Activated T-cell treated with anti-CD3 and anti-CD28 coated beads for 4 hours (primary cell): Measurements from ENCODE around the gene NOL4L.
"Not testable (repeated sequence)": the region's sequence is repeated elsewhere in the genome, so short reads cannot be mapped to it uniquely, and the experiment has no call there.

ENCODE experiments used
- DNase-seq: peaks from one replicate; pipeline ENCODE4 v3.0.0-alpha.2; 2020

NOL4L gene

GRCh38 chr20:32595143-32595542, 10.0 kb upstream of the NOL4L start:
- DNase-seq: no peak

- not testable (repeated sequence) for DNase-seq
Measured at GRCh38 chr20:32594669-32595068, 9.5 kb upstream of the NOL4L start.

DNA sequence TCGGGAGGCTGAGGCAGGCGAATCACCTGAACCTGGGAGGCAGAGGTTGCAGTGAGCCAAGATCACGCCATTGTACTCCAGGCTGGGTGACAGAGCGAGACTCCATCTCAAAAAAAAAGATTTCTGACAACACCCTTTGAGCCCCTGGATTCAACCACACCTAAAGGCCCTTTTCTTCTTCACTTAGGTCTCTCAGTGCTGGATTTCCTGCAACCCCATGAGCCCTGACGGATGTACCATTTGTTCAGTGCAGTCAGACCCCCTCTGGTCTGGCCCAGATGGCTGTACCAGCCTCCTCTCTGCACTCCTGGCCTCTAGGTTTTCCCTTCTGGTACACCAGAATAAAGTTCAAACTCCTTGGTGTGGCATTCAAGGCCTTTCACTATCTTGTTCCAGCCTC, 9.1 kb upstream of the NOL4L start:
- DNase-seq: no peak

- not testable (repeated sequence) for DNase-seq
Measured at GRCh38 chr20:32592616-32593015, 7.5 kb upstream of the NOL4L start.

DNA sequence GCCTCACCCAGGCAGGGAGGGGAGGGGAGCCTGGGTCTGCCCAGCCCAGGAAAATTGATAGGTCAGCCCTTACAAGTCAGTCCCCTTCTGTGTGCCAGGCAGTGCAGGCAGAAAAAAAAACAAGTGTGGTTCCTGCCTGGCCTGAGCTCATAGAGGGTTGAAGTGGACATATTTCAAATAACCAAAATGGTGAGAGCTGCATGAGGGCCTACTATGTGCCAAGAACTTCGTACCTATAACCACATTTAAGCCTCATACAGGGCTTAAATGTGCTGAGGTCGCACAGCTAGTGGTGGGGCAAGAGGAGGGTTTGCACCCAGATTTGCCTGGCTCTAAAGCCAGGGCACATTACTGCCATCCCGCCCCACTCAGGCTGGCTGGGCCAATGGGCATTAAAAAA, 6.9 kb upstream of the NOL4L start:
- no peak for DNase-seq

DNA sequence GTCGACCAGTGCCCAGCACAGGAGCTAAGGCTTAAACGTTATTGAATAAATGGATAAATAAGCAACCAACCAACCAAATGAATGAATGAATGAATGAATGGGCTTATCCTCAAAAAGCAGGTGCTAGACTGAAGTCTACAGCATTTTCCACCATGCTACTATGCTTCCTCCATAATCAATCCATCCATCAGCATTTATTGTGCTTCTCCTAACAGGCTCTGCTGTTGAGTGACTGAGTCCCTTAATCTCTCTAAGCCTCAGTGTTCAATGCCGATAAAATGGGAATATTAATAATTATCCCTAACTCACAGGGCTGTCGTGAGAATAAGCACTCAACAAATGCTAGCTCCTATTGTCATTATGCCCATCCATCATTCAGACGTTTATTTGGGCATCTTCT, 4.6 kb upstream of the NOL4L start:
- DNase-seq: no peak

DNA sequence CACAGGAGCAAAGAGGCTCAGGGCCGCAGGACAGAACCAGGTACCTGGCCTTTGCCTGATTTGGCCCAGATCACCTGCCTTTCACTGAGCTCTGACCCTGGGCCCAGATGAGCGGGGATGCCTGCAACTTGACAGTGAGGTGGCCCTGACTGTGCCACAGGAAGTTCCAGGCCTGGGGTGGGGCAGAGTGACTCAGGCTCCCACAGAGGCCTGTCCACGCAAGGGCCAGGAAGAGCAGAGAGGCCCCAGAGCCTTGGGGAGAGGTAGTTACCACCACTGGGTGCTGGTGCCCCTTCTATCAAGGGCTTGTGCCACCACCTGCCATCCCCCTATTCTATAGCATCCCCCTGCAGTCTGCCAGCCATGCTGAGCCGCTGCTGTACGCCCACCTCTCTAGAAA, 4.1 kb upstream of the NOL4L start:
- DNase-seq: no peak

DNA sequence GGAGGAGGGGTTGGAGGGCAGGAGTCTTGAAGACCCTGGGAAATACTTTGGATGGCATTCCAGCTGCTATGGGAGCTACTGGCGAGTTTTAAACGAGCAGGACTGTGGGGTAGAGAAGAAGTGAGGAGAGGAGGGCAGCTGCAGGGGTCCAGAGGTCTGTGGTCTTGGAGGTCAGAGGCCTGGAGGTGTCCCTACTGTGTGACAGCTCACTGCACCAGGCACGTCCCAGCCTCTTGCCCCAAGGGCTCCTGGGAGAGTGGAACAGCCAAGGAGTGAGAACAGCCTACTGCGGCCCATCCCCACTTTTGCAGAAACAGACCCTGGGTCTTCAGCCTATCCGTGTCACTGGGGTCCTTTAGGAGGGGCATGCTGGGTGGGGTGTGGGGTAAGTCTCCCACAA, 2.9 kb upstream of the NOL4L start:
- no peak for DNase-seq

GRCh38 chr20:32586291-32586690, 1.2 kb upstream of the NOL4L start:
- no peak for DNase-seq

DNA sequence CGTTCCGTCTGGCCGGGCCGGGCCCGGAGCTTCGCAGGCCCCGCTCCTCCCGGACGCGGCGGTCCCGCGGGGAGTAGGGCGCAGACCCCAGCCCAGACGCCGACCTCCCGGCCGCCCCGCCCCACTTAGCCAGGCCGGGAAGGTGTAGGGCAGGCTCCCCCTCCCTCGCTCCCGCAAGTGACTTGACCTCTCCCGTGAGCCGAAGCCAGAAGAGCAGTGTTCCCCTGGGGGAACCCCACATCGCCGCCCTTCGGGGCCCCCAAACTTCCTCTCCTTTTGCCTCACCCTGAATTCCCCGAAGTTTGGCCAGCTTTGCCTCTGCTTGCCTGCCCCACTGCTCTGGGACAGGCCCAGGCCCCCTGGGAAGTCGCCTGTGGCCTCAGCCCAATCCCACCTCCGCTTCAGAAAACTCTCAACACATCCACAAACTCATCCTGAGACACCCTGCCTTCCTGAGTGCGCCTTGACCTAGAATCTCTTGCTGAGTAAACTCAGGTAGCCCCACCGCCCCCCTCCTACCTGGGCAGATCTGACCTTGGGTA, 524 bp upstream of the NOL4L start:
- DNase-seq: no peak

GRCh38 chr20:32583581-32584070, 1.5 kb downstream of the NOL4L start:
- DNase-seq: no peak

GRCh38 chr20:32582659-32583580, 2.2 kb downstream of the NOL4L start:
- no peak for DNase-seq

DNA sequence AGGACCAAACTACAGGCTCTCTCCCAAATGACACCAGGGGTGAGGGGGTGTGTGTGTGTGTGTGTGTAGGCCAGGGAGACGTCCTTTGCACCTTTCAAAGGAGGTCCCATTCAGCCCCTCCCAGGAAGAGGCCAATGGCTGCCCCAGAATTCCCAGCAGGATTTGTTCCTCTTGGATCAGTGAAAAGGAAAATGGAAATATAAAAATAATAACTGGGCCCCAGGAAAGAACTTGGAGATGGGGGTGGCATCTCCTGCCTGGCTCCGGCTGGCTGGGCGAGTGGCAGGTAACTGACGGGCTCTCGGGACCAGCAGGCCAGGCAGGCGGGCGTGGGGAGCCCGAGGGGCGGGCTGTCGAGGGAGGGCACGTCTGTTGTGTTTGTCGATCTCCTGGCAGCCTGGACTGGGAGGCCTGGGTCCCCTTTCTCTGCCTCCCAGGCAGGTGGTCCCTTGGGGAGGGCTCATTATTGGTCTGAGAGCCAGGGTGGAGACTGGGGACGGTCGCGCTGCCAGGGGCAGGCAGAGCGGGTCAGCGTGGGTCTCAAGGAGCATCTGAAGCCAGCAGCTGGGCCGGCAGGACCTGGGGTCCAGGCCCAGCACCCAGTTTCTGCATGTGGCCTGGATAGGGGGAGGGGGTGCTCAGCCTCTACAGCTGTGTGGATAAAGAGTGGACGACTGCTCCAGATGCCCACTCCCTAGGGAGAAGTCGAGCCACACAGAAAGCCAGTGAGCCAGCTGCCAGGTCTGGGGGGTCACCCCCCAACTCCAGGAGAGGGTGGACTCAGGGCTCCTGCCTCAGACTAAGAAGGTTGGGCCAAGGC, 3.1 kb downstream of the NOL4L start:
- no peak for DNase-seq

DNA sequence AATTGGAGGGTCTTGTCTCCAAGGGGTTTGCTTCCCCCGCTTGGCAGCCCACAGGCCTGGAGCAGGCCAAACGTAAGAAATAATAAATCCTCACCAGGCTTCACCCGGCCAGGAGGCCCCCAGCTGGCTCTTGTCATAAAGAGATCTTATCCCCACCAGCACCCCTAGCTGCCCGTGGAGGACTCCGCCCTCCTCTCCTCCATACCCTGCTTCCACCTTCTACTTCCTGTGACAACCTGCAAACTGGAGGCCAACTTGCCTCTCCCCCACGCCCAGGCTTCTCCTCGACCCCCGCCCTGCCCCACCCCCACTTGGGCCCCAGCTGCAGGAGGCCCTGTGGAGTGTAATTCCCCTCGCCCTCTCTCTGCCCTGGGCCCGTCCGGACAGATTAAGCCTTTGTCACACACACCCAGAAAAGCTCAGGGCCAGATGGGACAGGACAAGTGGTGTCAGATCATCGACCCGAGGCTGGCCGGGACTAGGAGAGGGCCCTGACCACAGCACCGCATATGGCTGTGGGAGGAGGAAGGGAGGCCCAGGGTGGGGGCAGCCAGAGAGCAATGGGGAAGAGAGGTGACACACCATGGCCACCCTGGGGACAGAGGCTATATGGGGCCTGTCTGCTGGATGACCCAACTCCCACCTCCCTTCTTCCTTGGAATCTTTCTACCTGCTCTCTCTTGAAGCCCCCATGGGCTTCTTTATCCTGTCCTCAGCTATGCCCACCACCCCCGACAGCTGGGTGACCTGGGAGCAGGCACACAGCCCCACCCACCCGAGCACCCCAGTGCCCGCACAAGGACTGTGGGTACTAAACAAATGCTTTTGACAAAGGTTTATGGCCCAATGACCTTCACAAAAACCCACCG, 3.9 kb downstream of the NOL4L start:
- DNase-seq: no peak

GRCh38 chr20:32580219-32580969, 4.7 kb downstream of the NOL4L start:
- no peak for DNase-seq

DNA sequence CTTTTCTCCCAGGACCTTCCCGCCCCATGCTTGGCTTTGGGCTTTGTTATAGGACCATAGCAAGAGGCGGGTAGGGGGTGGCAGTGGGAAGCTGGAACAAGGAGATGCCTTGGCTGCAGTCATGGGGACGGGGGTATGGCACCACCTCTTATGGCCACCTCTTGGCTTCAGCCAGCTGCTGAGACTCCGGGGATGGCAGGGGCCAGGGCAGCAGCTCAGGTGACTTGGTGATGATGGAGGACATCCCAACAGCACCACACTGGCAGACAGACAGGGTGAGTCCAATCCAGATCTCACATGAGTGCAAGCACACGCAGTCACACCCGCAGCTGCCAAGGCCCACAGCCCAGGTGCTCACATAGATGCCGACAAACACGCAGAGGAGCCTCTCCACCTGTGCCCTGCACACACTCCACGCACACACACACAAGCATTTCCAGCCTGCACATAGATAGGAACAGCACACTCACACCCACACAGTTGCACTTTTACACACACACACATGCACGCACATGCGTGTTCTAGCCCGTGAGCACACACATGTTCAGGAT, 6.2 kb downstream of the NOL4L start:
- no peak for DNase-seq

DNA sequence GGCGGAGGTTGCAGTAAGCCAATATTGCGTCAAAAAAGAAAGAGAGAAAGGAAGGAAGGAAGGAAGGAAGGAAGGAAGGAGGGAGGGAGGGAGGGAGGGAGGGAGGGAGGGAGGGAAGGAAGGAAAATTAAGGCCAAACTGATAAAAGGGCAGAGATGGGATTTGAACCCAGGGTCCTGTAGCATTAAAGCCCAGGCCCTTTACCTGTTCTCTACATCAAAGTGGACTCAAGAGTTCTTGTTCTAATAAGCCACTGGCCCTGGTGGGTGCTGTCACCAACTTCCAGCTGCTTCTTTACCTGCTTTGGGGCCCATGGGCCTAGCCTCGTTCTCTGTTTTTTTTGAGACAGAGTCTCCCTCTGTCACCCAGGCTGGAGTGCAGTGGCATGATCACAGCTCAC, 7.1 kb downstream of the NOL4L start:
- not testable (repeated sequence) for DNase-seq

DNA sequence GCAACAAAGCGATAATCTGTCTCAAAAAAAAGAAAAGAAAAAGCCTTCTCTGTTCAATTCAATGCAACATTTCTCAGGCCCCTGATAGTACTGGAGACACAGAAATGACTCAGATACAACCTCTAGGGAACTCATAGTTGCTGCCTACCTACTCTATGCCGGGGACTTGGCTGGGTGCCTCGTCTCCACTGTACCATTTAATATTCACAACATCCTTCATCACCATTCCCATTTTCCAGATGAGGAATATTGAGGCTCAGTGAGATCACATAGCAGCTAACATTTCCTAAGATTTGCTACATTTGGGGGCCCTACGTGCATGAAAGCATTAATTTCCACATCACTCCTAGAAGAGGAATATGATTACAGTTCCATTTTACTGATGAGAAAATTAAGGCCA, 7.5 kb downstream of the NOL4L start:
- no peak for DNase-seq

GRCh38 chr20:32577023-32577422, 8.1 kb downstream of the NOL4L start:
- DNase-seq: no peak

DNA sequence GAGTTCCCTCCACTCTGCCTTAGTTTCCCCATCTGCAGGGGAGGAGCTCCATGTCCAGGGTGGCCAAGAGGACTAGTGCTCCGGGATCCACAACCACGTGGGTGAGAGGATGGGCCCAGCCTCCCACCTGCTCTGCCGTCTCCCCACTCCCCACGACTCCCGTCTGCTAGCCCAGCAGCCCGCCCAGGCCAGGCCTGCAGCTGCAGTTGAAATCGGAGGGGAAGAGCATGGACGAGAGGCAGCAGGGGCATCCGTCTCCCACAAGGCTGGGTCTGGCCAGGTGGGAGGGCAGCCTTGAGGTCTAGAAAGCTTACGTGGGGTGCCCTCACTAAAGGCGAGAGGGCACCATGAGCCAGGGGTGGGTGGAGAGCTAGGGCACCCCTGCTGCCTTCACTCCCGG, 8.6 kb downstream of the NOL4L start:
- no peak for DNase-seq

GRCh38 chr20:32575805-32576204, 9.3 kb downstream of the NOL4L start:
- no peak for DNase-seq

GRCh38 chr20:32575227-32575581, 9.9 kb downstream of the NOL4L start:
- DNase-seq: no peak
